ENCODE data around the gene SLF2. TPM values are rescaled to one million over a fixed set of nuclear protein-coding genes. Genes with fewer than 3 reads are reported as not detected.

Gene SLF2
- total RNA-seq, 1 experiment from 2014 or later = 23.1 TPM

DNA sequence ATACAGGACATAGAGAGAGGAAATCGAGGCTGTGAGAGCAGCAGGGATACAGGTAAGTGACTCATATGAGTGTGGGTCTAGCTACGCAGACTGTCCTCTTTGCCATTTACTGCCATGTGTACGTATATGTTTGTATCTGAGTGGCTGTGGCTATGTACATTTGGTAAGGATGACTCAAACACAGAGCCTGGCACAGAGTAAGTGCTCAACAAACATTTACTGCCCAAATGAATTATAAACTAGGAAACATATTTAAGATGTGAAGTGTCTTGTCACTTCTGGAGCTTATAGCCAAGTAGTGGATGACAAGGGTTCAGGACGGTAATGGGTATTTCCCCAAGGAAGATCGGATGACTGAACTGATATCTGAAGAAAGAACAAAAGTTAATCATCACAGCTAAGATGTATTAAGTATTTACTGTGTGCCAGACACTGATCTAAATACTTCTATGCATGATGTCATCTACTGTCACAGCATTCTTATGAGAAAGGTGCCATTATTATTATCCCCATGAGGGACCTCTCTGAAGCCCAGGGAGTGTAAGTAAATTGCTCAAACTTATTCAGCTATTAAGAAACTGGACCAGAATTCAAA lies 68.5 kb downstream of the SLF2 start:
- H3K9me3 Mint-ChIP-seq = no peaks in the 10 kb centered on the region

More for the DNA sequence above, 68.5 kb downstream of the SLF2 start:
- Histone ChIP-seq H2AFZ (ENCODE audit: low read length) (no peak overlapping the region), H2AK5ac (ENCODE audit: insufficient read length, low read length) (no peak overlapping the region), H4K5ac (ENCODE audit: insufficient read length, low read depth, low read length) (no peak overlapping the region), H3K4ac (ENCODE audit: low read depth, low read length) (no peak overlapping the region), H3K79me1 (ENCODE audit: insufficient read depth, low read depth, low read length, poor library complexity, severe bottlenecking) (no peaks in the 10 kb centered on the region), H2BK20ac (ENCODE audit: low read depth, low read length, poor library complexity, severe bottlenecking) (no peak overlapping the region), H4K20me1 (ENCODE audit: control insufficient read depth, insufficient read depth, insufficient read length) (no peaks in the 10 kb centered on the region), H2BK120ac (ENCODE audit: low read depth, low read length, poor library complexity, severe bottlenecking) (no peak overlapping the region), H2BK12ac (ENCODE audit: insufficient read length, low read depth, low read length) (no peak overlapping the region), H3K4me1 (ENCODE audit: insufficient read depth, low read length) (no peaks in the 10 kb centered on the region), H4K91ac (ENCODE audit: insufficient read length, low read depth, low read length) (no peak overlapping the region), H2BK5ac (ENCODE audit: insufficient read length, low read length) (no peak overlapping the region), H3K9me3 (ENCODE audit: control insufficient read depth, low read depth, low read length) (no peaks in the 10 kb centered on the region), H2BK15ac (ENCODE audit: low read depth, low read length) (no peak overlapping the region), H3K14ac (ENCODE audit: insufficient read depth, low read length) (no peak overlapping the region), H3K27me3 (ENCODE audit: insufficient read depth, low read length) (no peaks in the 10 kb centered on the region), H3K79me2 (ENCODE audit: insufficient read depth, low read length) (no peaks in the 10 kb centered on the region; the same call in 1 of the 2 replicates), H3K23ac (ENCODE audit: insufficient read length, low read depth, low read length) (no peak overlapping the region), H3K9ac (ENCODE audit: extremely low read depth, insufficient read length, low read length) (no peak overlapping the region), H3K27ac (ENCODE audit: insufficient read length, low read depth, low read length) (no peak overlapping the region), H3K56ac (ENCODE audit: insufficient read length, low read depth, low read length) (no peak overlapping the region), H3K18ac (ENCODE audit: insufficient read length, low read depth, low read length) (no peak overlapping the region), H3T11ph (ENCODE audit: low read length) (no peak overlapping the region), H4K8ac (replicated peaks; ENCODE audit: insufficient read length, low read depth, low read length) (no peak overlapping the region), H3K23me2 (ENCODE audit: insufficient read length, low read depth, low read length, poor library complexity, severe bottlenecking) (no peaks in the 10 kb centered on the region), H3K4me2 (ENCODE audit: insufficient read depth, insufficient read length, low read length) (no peak overlapping the region)
- no peak for DNase-seq
- TF ChIP-seq, protein P1, sequence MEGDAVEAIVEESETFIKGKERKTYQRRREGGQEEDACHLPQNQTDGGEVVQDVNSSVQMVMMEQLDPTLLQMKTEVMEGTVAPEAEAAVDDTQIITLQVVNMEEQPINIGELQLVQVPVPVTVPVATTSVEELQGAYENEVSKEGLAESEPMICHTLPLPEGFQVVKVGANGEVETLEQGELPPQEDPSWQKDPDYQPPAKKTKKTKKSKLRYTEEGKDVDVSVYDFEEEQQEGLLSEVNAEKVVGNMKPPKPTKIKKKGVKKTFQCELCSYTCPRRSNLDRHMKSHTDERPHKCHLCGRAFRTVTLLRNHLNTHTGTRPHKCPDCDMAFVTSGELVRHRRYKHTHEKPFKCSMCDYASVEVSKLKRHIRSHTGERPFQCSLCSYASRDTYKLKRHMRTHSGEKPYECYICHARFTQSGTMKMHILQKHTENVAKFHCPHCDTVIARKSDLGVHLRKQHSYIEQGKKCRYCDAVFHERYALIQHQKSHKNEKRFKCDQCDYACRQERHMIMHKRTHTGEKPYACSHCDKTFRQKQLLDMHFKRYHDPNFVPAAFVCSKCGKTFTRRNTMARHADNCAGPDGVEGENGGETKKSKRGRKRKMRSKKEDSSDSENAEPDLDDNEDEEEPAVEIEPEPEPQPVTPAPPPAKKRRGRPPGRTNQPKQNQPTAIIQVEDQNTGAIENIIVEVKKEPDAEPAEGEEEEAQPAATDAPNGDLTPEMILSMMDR (conservative IDR thresholded peaks at IDR 0.05) = no peak
- WGBS (ENCODE audit: extremely low coverage, insufficient read length, low lambda C conversion rate) = no CpG with 5 or more reads among the region's 5 CpGs
- peaks cover 3 to 33% (median 22%) of the 10 kb centered on the region in 3 experiments; a peak in 5 of 7 replicates for H3K36me3 Mint-ChIP-seq (ENCODE audit: insufficient read depth in 1 of 3, low read depth in 3 of 3)
- no peaks in the 10 kb centered on the region; the same call in 1 of the 2 replicates for H3K27me3 Mint-ChIP-seq (ENCODE audit: low read depth)
- no peak overlapping the region for H3K4me3 Mint-ChIP-seq
- H3K4me1 Mint-ChIP-seq = peaks cover under 1 to 1% of the 10 kb centered on the region in 2 experiments
- no peak overlapping the region for H3K27ac Mint-ChIP-seq

All from H9 (cell line).